SJSA1 (cell line): ENCODE measurements around the gene CDH1. TPM values are rescaled to one million over a fixed set of nuclear protein-coding genes. Genes with fewer than 3 reads are reported as not detected.
"Not testable (repeated sequence)": the region's sequence is repeated elsewhere in the genome, so short reads cannot be mapped to it uniquely, and the experiment has no call there.

ENCODE experiments used
- DNase-seq, 2 experiments: peaks; one replicate each; pipeline ENCODE4 v3.0.0-alpha.2; 2015 to 2020; ENCODE audit warnings: low spot score in 2 of 2, low read depth in 1 of 2
- H3K27ac ChIP-seq: fragments of 250-450 bp; sonication (Bioruptor Pico); 2 replicates; pipeline ENCODE4 v1.5.1; 2020; ENCODE audit warnings: mild to moderate bottlenecking, moderate library complexity
- H3K27me3 ChIP-seq: fragments of 250-450 bp; sonication (Bioruptor Pico); replicated peaks from 2 replicates; pipeline ENCODE4 v1.5.1; 2020; ENCODE audit warnings: mild to moderate bottlenecking, moderate library complexity
- H3K36me3 ChIP-seq: fragments of 250-450 bp; sonication (Bioruptor Pico); 2 replicates; pipeline ENCODE4 v1.5.1; 2020; ENCODE audit warnings: mild to moderate bottlenecking
- H3K4me1 ChIP-seq: fragments of 250-450 bp; sonication (Bioruptor Pico); replicated peaks from 2 replicates; pipeline ENCODE4 v1.6.1; 2021; ENCODE audit warnings: mild to moderate bottlenecking
- H3K4me3 ChIP-seq: fragments of 250-450 bp; sonication (Bioruptor Pico); 2 replicates; pipeline ENCODE4 v1.5.1; 2020; ENCODE audit warnings: mild to moderate bottlenecking
- H3K9me3 ChIP-seq: fragments of 250-450 bp; sonication (Bioruptor Pico); replicated peaks from 2 replicates; pipeline ENCODE4 v1.5.1; 2020; ENCODE audit warnings: mild to moderate bottlenecking
- total RNA-seq: library from RNA; depleted of rRNA; stranded (reverse); fragments of >200 nt; shearing (Covaris generic); gene quantifications from 2 replicates; pipeline ENCODE4 v1.2.3, GENCODE V29; 2014

The CDH1 gene
- total RNA-seq, 1 experiment from 2014 or later = 0.03 TPM

DNA sequence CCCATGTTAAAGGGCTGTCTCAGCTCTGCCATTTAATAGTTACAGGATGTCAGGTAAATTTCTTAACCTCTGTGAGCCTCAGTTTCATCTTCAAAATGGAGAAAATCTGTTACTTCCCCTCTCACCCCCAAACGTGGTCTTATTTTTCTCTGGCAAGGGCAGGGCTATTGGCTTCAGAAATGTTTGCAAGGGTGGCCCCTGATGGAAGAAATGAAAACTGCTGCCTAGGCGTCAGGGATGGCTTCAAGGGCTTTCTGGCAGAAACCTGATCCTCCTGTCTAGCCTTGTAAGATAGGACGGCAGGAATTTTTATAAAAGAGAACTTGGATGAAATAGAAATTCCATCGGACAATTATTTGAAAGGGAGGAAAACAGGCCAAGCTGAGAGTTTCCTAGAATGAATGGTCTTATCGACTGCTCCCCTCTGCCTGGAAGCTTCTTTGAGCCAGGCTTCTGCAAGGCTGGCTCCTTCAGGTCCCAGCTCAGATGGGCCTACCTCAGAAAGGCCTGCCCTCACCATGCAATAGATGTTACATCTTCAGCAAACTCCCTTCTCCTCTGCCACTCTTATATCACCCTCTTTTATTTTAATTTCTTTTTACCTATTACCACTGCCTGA lies 63.3 kb downstream of the CDH1 start:
- H3K27ac ChIP-seq = no peak overlapping the region
- DNase-seq = peak; percentile 54 to 55
- H3K9me3 ChIP-seq = no peaks in the 10 kb centered on the region
- no peaks in the 10 kb centered on the region for H3K36me3 ChIP-seq
- H3K4me3 ChIP-seq = no peak overlapping the region
- H3K27me3 ChIP-seq = no peaks in the 10 kb centered on the region
- H3K4me1 ChIP-seq = no peaks in the 10 kb centered on the region

DNA sequence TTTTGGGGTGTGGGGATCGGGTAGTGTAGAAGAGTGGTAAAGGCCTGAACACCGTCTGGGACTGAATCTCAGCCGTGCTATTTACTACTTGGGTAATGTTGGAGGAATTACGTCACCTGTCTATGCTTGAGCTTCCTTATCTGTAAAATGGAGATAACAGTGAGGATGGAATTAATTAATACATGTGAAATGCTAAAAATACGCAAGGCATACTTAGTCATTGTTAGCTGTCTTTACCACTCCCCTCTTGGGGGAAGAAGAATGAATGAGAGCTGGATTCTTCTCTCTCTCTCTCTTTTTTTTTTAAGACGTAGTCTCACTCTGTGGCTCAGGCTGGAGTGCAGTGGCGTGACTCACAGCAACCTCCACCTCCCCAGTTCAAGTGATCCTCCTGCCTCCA lies 65.1 kb downstream of the CDH1 start:
- Histone ChIP-seq H3K36me3 (no peaks in the 10 kb centered on the region), H3K27ac (no peak overlapping the region), H3K27me3 (no peaks in the 10 kb centered on the region), H3K9me3 (no peaks in the 10 kb centered on the region), H3K4me3 (no peak overlapping the region), H3K4me1 (no peaks in the 10 kb centered on the region)
- no peak for DNase-seq

DNA sequence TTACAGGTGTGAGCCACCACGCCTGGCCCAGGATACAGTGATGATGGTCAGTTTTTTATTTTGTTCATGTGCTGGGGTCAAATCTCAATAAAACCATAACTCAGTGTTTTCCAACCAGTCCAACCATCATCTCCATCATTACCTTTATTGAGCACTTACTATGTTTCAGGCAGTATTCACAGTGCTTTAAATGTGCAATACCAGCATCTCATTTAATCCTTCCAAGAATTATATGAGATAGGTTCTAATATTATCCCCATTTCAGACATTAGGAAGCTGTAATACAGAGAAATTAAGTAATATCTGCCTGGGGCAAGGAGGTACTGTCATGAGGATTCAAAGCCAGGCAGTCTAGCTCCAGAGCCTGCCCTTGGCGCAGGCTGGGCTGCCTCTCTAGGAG lies 69.3 kb downstream of the CDH1 start:
- Histone ChIP-seq H3K36me3 (no peaks in the 10 kb centered on the region), H3K9me3 (peaks cover 5% of the 10 kb centered on the region), H3K27me3 (no peaks in the 10 kb centered on the region), H3K4me3 (no peak overlapping the region), H3K4me1 (peaks cover 7% of the 10 kb centered on the region), H3K27ac (no peak overlapping the region)
- DNase-seq = no peak

DNA sequence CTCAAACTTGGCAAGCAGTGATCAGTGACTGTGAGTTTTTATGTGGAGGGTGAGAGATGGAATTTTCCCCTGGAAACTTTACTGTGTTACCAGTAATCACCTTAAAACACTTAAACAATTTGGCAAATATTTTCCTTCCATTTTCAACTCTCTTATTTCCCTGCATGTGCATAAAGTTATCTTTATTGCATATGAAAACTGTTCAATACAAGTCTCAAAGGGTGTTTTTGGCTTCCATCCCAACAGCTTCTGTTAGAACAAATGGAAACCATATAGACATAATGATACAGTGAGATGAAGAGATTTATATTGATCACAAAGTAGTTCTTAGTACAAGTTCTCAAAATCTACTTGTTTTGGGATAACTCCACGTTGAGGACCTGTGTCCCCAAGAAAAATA lies 69.9 kb downstream of the CDH1 start:
- Histone ChIP-seq H3K4me3 (no peak overlapping the region), H3K9me3 (peaks cover 5% of the 10 kb centered on the region), H3K4me1 (peaks cover 12% of the 10 kb centered on the region), H3K27me3 (no peaks in the 10 kb centered on the region), H3K27ac (no peak overlapping the region), H3K36me3 (no peaks in the 10 kb centered on the region)
- DNase-seq = no peak

DNA sequence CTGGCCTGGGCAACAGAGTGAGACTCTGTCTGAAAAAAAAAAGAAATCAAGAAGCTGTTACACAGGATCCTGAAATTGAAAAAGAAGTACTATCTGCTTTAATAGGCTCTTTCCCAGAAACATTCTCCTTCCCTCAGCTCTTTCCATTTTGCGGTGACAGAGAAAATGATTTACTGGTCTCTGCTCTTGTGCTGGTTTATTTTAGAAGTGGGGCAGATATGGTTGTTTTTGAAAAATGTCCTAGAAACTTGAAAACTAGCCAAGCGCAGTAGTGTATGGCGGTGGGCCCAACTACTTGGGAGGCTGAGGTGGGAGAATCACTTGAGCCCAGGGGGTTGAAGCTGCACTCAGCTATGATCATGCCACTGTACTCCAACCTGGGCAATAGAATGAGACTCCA lies 77.4 kb downstream of the CDH1 start:
- no peaks in the 10 kb centered on the region for H3K36me3 ChIP-seq
- no peak overlapping the region for H3K4me3 ChIP-seq
- no peaks in the 10 kb centered on the region for H3K27me3 ChIP-seq
- H3K4me1 ChIP-seq = peaks cover 13% of the 10 kb centered on the region
- no peak overlapping the region for H3K27ac ChIP-seq
- H3K9me3 ChIP-seq = peaks cover 5% of the 10 kb centered on the region
- no peak for DNase-seq

DNA sequence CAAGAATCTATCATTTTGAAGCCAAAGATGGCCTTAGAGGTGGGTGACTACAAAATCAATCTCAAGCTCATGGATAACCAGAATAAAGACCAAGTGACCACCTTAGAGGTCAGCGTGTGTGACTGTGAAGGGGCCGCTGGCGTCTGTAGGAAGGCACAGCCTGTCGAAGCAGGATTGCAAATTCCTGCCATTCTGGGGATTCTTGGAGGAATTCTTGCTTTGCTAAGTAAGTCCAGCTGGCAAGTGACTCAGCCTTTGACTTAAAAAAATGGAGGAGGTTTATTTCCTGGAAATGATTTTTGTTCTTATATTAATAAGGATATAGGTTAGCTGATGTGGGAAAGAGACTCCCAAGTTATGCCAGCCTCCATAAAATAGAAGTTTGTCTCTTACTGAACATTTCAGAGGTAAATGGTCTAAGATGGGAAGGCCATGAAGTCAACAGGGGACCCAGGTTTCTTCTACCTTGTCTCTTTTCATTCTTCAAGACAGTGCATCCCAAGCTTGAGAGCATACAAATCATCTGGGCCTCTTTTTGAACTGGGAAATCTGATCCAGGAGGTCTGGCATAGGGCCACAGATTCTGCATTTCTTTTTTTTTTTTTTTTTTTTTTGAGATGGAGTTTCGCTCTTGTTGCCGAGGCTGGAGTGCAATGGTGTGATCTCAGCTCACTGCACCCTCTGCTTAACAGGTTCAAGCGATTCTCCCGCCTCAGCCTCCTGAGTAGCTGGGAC lies 86.5 kb downstream of the CDH1 start:
- Histone ChIP-seq H3K27me3 (no peaks in the 10 kb centered on the region), H3K27ac (peak overlapping the region; percentile 87), H3K4me3 (no peak overlapping the region), H3K4me1 (peaks cover 21% of the 10 kb centered on the region), H3K9me3 (no peaks in the 10 kb centered on the region), H3K36me3 (no peaks in the 10 kb centered on the region)
- peak; percentile 80 to 82 for DNase-seq

DNA sequence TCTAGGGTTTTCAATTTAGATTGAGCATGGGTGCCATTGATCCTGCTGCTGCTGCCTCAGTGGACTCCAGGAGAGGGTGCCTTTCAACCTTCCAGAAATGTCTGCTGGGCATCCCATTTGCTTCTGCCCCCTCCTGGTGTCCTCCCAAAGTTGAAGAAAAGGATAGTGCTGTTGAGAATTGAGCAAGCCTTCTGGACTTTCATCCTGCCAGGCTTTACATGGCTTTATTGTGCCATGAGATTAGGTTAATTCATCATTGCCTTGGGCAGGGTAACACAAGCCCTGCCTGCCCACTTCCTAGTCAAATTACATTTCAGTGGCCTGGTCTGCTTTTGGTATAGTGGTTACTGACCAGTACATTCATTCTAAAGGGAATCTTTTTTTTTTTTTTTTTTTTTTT lies 88.3 kb downstream of the CDH1 start:
- no peak for DNase-seq
- Histone ChIP-seq H3K27me3 (no peaks in the 10 kb centered on the region), H3K9me3 (no peaks in the 10 kb centered on the region), H3K4me1 (peaks cover 21% of the 10 kb centered on the region), H3K27ac (no peak overlapping the region), H3K36me3 (no peaks in the 10 kb centered on the region), H3K4me3 (no peak overlapping the region)

DNA sequence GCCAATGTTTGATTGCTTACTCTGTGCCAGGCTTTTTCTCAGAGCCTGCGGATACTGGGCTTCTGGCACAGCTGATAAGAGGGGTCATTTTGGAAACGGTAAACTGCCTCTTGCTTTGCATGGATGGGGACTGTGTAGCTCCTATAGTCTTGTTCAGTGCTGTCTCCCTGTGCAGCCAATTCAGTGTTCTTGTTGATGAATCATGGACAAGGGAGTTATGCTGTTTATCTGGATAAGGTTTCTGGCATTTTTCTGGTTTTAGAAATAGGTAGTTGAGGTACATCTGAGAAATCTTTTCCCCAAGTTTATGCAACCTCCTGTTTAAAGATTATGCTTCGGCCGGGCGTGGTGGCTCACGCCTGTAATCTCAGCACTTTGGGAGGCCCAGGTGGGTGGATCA lies 89.6 kb downstream of the CDH1 start:
- Histone ChIP-seq H3K27me3 (no peaks in the 10 kb centered on the region), H3K4me3 (no peak overlapping the region), H3K36me3 (no peaks in the 10 kb centered on the region), H3K27ac (no peak overlapping the region), H3K4me1 (peaks cover 21% of the 10 kb centered on the region), H3K9me3 (no peaks in the 10 kb centered on the region)
- DNase-seq = no peak

DNA sequence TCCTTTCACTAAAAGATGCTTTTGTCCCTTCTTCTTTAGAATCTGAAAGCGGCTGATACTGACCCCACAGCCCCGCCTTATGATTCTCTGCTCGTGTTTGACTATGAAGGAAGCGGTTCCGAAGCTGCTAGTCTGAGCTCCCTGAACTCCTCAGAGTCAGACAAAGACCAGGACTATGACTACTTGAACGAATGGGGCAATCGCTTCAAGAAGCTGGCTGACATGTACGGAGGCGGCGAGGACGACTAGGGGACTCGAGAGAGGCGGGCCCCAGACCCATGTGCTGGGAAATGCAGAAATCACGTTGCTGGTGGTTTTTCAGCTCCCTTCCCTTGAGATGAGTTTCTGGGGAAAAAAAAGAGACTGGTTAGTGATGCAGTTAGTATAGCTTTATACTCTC lies 96.2 kb downstream of the CDH1 start:
- Histone ChIP-seq H3K36me3 (no peaks in the 10 kb centered on the region), H3K27ac (no peak overlapping the region), H3K4me1 (no peaks in the 10 kb centered on the region), H3K4me3 (no peak overlapping the region), H3K9me3 (no peaks in the 10 kb centered on the region), H3K27me3 (no peaks in the 10 kb centered on the region)
- no peak for DNase-seq

DNA sequence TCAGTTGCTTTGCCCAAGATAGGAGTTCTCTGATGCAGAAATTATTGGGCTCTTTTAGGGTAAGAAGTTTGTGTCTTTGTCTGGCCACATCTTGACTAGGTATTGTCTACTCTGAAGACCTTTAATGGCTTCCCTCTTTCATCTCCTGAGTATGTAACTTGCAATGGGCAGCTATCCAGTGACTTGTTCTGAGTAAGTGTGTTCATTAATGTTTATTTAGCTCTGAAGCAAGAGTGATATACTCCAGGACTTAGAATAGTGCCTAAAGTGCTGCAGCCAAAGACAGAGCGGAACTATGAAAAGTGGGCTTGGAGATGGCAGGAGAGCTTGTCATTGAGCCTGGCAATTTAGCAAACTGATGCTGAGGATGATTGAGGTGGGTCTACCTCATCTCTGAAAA lies 97.5 kb downstream of the CDH1 start:
- DNase-seq = no peak
- no peaks in the 10 kb centered on the region for H3K9me3 ChIP-seq
- H3K27me3 ChIP-seq = no peaks in the 10 kb centered on the region
- no peak overlapping the region for H3K27ac ChIP-seq
- H3K4me1 ChIP-seq = no peaks in the 10 kb centered on the region
- no peak overlapping the region for H3K4me3 ChIP-seq
- no peaks in the 10 kb centered on the region for H3K36me3 ChIP-seq

DNA sequence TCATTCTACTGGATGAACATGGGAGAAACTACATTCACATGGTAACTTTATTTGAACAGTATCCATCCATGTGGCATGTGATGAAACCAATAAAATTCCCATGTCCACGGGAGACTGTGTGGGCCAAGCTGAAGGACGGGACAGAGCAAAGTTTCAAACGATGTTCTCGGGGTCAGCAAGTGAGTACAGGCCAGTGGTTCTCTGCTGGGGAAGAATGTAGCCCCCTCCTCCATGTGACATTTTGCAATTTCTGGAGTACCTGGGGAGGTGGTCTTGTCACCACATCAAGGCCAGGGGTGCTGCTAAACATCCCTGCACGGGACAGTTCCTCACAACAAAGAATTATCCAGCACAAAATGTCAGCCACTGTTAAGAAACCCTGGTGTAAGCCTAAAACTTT lies 98.9 kb downstream of the CDH1 start:
- H3K9me3 ChIP-seq = no peaks in the 10 kb centered on the region
- no peak for DNase-seq
- no peaks in the 10 kb centered on the region for H3K36me3 ChIP-seq
- no peak overlapping the region for H3K27ac ChIP-seq
- no peaks in the 10 kb centered on the region for H3K4me1 ChIP-seq
- no peak overlapping the region for H3K4me3 ChIP-seq
- H3K27me3 ChIP-seq = no peaks in the 10 kb centered on the region

DNA sequence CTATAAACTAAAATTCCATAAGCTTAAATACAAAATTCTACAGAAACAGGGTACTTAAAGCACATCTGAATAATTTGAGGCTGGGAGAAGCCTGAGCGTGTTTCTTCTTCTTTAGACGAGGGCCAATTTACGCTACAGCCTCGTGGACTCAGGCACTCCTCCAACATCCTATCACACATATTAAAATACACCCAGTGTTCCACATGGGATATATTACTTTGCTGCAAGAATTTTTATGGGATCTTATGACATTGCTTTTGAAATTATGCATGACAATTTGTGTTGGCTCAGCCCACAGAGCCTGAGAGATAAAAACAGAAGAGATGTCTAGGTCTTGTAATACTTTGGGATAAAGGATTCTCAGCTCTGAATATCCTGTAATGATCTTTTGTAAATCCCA lies 102.7 kb downstream of the CDH1 start:
- Histone ChIP-seq H3K27ac (no peak overlapping the region), H3K4me1 (peaks cover 6% of the 10 kb centered on the region), H3K4me3 (no peak overlapping the region), H3K36me3 (peaks cover 4% of the 10 kb centered on the region; the same call in 1 of the 2 replicates), H3K27me3 (no peaks in the 10 kb centered on the region), H3K9me3 (no peaks in the 10 kb centered on the region)
- DNase-seq = no peak

DNA sequence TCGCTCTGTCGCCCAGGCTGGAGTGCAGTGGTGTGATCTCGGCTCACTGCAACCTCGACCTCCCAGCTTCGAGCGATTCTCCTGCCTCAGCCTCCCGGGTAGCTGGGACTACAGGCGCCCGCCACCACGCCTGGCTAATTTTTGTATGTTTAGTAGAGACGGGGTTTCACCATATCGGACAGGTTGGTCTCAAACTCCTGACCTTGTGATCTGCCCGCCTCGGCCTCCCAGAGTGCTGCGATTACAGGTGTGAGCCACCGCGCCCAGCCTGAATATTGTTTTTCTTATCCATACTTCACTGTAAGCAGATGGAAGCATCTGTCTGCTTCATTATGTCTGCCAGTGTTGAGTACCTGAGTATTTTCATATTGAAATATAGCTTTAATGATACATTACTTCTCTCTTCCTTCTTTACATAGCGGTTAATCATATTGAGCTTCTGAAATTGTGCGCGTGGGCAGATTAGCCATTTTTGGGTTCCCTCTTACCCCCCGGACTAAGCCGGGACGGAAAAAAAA lies 105.9 kb downstream of the CDH1 start:
- not testable (repeated sequence) for H3K4me1 ChIP-seq, H3K27me3 ChIP-seq, DNase-seq, H3K9me3 ChIP-seq, H3K36me3 ChIP-seq
- peak overlapping the region; percentile 81 for H3K4me3 ChIP-seq
- H3K27ac ChIP-seq = peak overlapping the region; percentile 88; the same call in 1 of the 2 replicates

DNA sequence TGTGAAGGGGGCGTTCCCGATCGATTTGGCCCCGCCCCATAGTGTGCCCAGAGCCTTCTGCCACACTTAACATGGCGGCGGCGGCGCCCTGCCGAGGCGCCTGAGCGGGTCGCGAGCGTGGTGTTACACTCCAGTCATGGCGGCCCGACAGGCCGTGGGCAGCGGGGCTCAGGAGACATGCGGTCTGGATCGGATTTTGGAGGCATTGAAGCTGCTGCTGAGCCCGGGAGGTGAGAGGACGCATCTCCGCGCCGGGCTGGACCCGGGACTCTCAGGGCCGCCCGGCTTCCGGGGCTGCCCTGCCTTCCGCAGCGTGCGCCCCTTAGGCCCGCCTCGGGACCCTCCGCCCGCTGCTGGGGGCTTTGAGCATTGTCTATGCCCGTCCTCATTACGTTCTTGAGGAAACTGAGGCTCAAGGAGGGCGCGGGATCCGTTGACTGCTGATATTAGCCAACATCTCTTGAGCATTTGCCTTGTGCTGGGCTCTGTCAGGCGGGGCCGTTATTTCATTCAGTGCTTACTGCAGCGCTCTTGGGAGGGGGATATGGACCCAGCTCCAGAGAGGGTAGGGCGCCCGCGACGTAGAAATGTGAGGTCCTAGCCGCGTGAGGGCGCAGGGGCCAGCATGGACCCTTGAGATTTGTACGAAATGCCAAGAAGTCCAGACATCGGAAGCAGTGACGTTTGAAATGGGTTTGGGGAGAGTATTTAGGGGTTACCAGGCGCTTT lies 106.6 kb downstream of the CDH1 start, which contains the start of gene TANGO6:
Gene TANGO6 (plus strand): TSS at position 50 of the 729 bp plus-strand sequence. CDS start 87 bp downstream, at position 137.
- Histone ChIP-seq H3K36me3 (peaks cover 4% of the 10 kb centered on the region; the same call in 1 of the 2 replicates), H3K4me3 (peak within 1 kb of the TSS; percentile 81), H3K4me1 (peaks cover 10% of the 10 kb centered on the region), H3K27me3 (no peaks in the 10 kb centered on the region), H3K27ac (peak within 1 kb of the TSS; percentile 88), H3K9me3 (no peaks in the 10 kb centered on the region)
- DNase-seq = peak; percentile 85 to 90
